ENCODE data around the gene PKHD1. TPM values are rescaled to one million over a fixed set of nuclear protein-coding genes. Genes with fewer than 3 reads are reported as not detected.

PKHD1 gene
- polyA plus RNA-seq (2013): 0.01 TPM in 2 replicates

GRCh38 chr6:52087498-52087999, at the start of gene PKHD1:
TSS of gene PKHD1 (minus strand) at chr6:52087613. CDS start at chr6:52084933, 2,680 bp downstream.
- Histone ChIP-seq H3K14ac (ENCODE audit: low read length) (no peak within 1 kb of the TSS), H3K4me1 (ENCODE audit: control insufficient read depth in 1 of 2, insufficient read depth in 2 of 2, low read length in 2 of 2) (peaks cover 0 to 3% of the 10 kb centered on the region in 2 experiments), H2AFZ (ENCODE audit: insufficient read depth, low read length, poor library complexity) (no peak within 1 kb of the TSS), H2BK120ac (ENCODE audit: insufficient read depth, low read length, poor library complexity) (no peak within 1 kb of the TSS), H3K36me3 (ENCODE audit: control insufficient read depth in 1 of 2, insufficient read depth in 2 of 2, low read length in 2 of 2) (no peaks in the 10 kb centered on the region), H4K91ac (ENCODE audit: low read depth, low read length) (no peak within 1 kb of the TSS), H2AK5ac (ENCODE audit: low read length) (no peak within 1 kb of the TSS), H3K79me2 (ENCODE audit: control insufficient read depth, insufficient read depth, low read length, poor library complexity) (no peaks in the 10 kb centered on the region), H3K9ac (ENCODE audit: low read length) (no peak within 1 kb of the TSS), H3K4ac (ENCODE audit: low read depth, low read length) (no peak within 1 kb of the TSS), H2BK12ac (ENCODE audit: low read length) (no peak within 1 kb of the TSS), H3K79me1 (ENCODE audit: low read length) (no peaks in the 10 kb centered on the region), H3K4me3 (ENCODE audit: low read depth, low read length) (no peak within 1 kb of the TSS), H3K4me2 (ENCODE audit: low read length) (no peak within 1 kb of the TSS), H3K9me3 (ENCODE audit: insufficient read depth, low read depth, low read length) (no peaks in the 10 kb centered on the region), H3K23ac (ENCODE audit: low read length) (no peak within 1 kb of the TSS), H3K18ac (ENCODE audit: low read length) (no peak within 1 kb of the TSS), H4K12ac (ENCODE audit: low read depth, low read length) (no peak within 1 kb of the TSS), H3K27me3 (ENCODE audit: insufficient read depth, low read length) (no peaks in the 10 kb centered on the region), H2BK5ac (ENCODE audit: low read depth, low read length, poor library complexity) (no peak within 1 kb of the TSS), H4K8ac (ENCODE audit: low read depth, low read length) (no peak within 1 kb of the TSS), H3K27ac (ENCODE audit: low read depth, low read length) (no peak within 1 kb of the TSS)
- peak in 1 of 2 donors; percentile 47 for DNase-seq
- no CpG with 5 or more reads among the region's 7 CpGs for WGBS (ENCODE audit: extremely low coverage, insufficient coverage, insufficient read length)

- Histone ChIP-seq H3K9me3 (ENCODE audit: insufficient read depth, low read depth, low read length) (no peaks in the 10 kb centered on the region), H3K4me3 (ENCODE audit: low read depth, low read length) (no peak overlapping the region), H3K79me1 (ENCODE audit: low read length) (no peaks in the 10 kb centered on the region), H2BK12ac (ENCODE audit: low read length) (no peak overlapping the region), H2BK5ac (ENCODE audit: low read depth, low read length, poor library complexity) (no peak overlapping the region), H4K12ac (ENCODE audit: low read depth, low read length) (no peak overlapping the region), H2AK5ac (ENCODE audit: low read length) (no peak overlapping the region), H3K18ac (ENCODE audit: low read length) (no peak overlapping the region), H3K14ac (ENCODE audit: low read length) (no peak overlapping the region), H3K79me2 (ENCODE audit: control insufficient read depth, insufficient read depth, low read length, poor library complexity) (no peaks in the 10 kb centered on the region), H3K4me1 (ENCODE audit: control insufficient read depth in 1 of 2, insufficient read depth in 2 of 2, low read length in 2 of 2) (peaks cover 0 to 5% of the 10 kb centered on the region in 2 experiments), H3K4ac (ENCODE audit: low read depth, low read length) (no peak overlapping the region), H4K91ac (ENCODE audit: low read depth, low read length) (no peak overlapping the region), H2AFZ (ENCODE audit: insufficient read depth, low read length, poor library complexity) (no peak overlapping the region), H4K8ac (ENCODE audit: low read depth, low read length) (no peak overlapping the region), H3K36me3 (ENCODE audit: control insufficient read depth in 1 of 2, insufficient read depth in 2 of 2, low read length in 2 of 2) (no peaks in the 10 kb centered on the region), H3K27ac (ENCODE audit: low read depth, low read length) (no peak overlapping the region), H2BK120ac (ENCODE audit: insufficient read depth, low read length, poor library complexity) (no peak overlapping the region), H3K9ac (ENCODE audit: low read length) (no peak overlapping the region), H3K23ac (ENCODE audit: low read length) (no peak overlapping the region), H3K4me2 (ENCODE audit: low read length) (no peak overlapping the region), H3K27me3 (ENCODE audit: insufficient read depth, low read length) (no peaks in the 10 kb centered on the region)
- no peak for DNase-seq
- no CpG with 5 or more reads among the region's 12 CpGs for WGBS (ENCODE audit: extremely low coverage, insufficient coverage, insufficient read length)
These were observed 49.6 kb upstream of the PKHD1 start for GRCh38 chr6:52136934-52137467.

GRCh38 chr6:52136055-52136454, 48.6 kb upstream of the PKHD1 start:
- no CpG with 5 or more reads among the region's 4 CpGs for WGBS (ENCODE audit: extremely low coverage, insufficient coverage, insufficient read length)
- H2BK5ac ChIP-seq (ENCODE audit: low read depth, low read length, poor library complexity): no peak overlapping the region
- H2AFZ ChIP-seq (ENCODE audit: insufficient read depth, low read length, poor library complexity): no peak overlapping the region
- no peak overlapping the region for H2AK5ac ChIP-seq (ENCODE audit: low read length)
- no peak overlapping the region for H3K18ac ChIP-seq (ENCODE audit: low read length)
- H3K4me3 ChIP-seq (ENCODE audit: low read depth, low read length): no peak overlapping the region
- no peak overlapping the region for H3K23ac ChIP-seq (ENCODE audit: low read length)
- DNase-seq: no peak
- no peak overlapping the region for H2BK12ac ChIP-seq (ENCODE audit: low read length)
- no peaks in the 10 kb centered on the region for H3K79me2 ChIP-seq (ENCODE audit: control insufficient read depth, insufficient read depth, low read length, poor library complexity)
- H3K36me3 ChIP-seq (ENCODE audit: control insufficient read depth in 1 of 2, insufficient read depth in 2 of 2, low read length in 2 of 2): no peaks in the 10 kb centered on the region
- no peak overlapping the region for H3K4ac ChIP-seq (ENCODE audit: low read depth, low read length)
- no peak overlapping the region for H4K8ac ChIP-seq (ENCODE audit: low read depth, low read length)
- H2BK120ac ChIP-seq (ENCODE audit: insufficient read depth, low read length, poor library complexity): no peak overlapping the region
- no peaks in the 10 kb centered on the region for H3K9me3 ChIP-seq (ENCODE audit: insufficient read depth, low read depth, low read length)
- H3K9ac ChIP-seq (ENCODE audit: low read length): no peak overlapping the region
- no peaks in the 10 kb centered on the region for H3K79me1 ChIP-seq (ENCODE audit: low read length)
- no peaks in the 10 kb centered on the region for H3K27me3 ChIP-seq (ENCODE audit: insufficient read depth, low read length)
- H4K91ac ChIP-seq (ENCODE audit: low read depth, low read length): no peak overlapping the region
- H3K27ac ChIP-seq (ENCODE audit: low read depth, low read length): no peak overlapping the region
- H4K12ac ChIP-seq (ENCODE audit: low read depth, low read length): no peak overlapping the region
- no peak overlapping the region for H3K14ac ChIP-seq (ENCODE audit: low read length)
- no peak overlapping the region for H3K4me2 ChIP-seq (ENCODE audit: low read length)
- H3K4me1 ChIP-seq (ENCODE audit: control insufficient read depth in 1 of 2, insufficient read depth in 2 of 2, low read length in 2 of 2): peaks cover 0 to 5% of the 10 kb centered on the region in 2 experiments

GRCh38 chr6:52135217-52135616, 47.8 kb upstream of the PKHD1 start:
- H3K14ac ChIP-seq (ENCODE audit: low read length): no peak overlapping the region
- H3K9ac ChIP-seq (ENCODE audit: low read length): no peak overlapping the region
- no CpG with 5 or more reads among the region's 4 CpGs for WGBS (ENCODE audit: extremely low coverage, insufficient coverage, insufficient read length)
- no peaks in the 10 kb centered on the region for H3K79me1 ChIP-seq (ENCODE audit: low read length)
- no peaks in the 10 kb centered on the region for H3K36me3 ChIP-seq (ENCODE audit: control insufficient read depth in 1 of 2, insufficient read depth in 2 of 2, low read length in 2 of 2)
- no peak overlapping the region for H3K18ac ChIP-seq (ENCODE audit: low read length)
- no peak overlapping the region for H2BK12ac ChIP-seq (ENCODE audit: low read length)
- no peak overlapping the region for H2AK5ac ChIP-seq (ENCODE audit: low read length)
- no peak overlapping the region for H3K4ac ChIP-seq (ENCODE audit: low read depth, low read length)
- no peak overlapping the region for H2AFZ ChIP-seq (ENCODE audit: insufficient read depth, low read length, poor library complexity)
- no peaks in the 10 kb centered on the region for H3K9me3 ChIP-seq (ENCODE audit: insufficient read depth, low read depth, low read length)
- peak in 1 of 2 donors; percentile 36 for DNase-seq
- peaks cover 2 to 6% of the 10 kb centered on the region in 2 experiments for H3K4me1 ChIP-seq (ENCODE audit: control insufficient read depth in 1 of 2, insufficient read depth in 2 of 2, low read length in 2 of 2)
- no peak overlapping the region for H3K4me2 ChIP-seq (ENCODE audit: low read length)
- H4K8ac ChIP-seq (ENCODE audit: low read depth, low read length): no peak overlapping the region
- H2BK120ac ChIP-seq (ENCODE audit: insufficient read depth, low read length, poor library complexity): no peak overlapping the region
- no peak overlapping the region for H4K12ac ChIP-seq (ENCODE audit: low read depth, low read length)
- H3K79me2 ChIP-seq (ENCODE audit: control insufficient read depth, insufficient read depth, low read length, poor library complexity): no peaks in the 10 kb centered on the region
- H3K23ac ChIP-seq (ENCODE audit: low read length): no peak overlapping the region
- no peak overlapping the region for H3K4me3 ChIP-seq (ENCODE audit: low read depth, low read length)
- no peak overlapping the region for H4K91ac ChIP-seq (ENCODE audit: low read depth, low read length)
- no peak overlapping the region for H2BK5ac ChIP-seq (ENCODE audit: low read depth, low read length, poor library complexity)
- no peaks in the 10 kb centered on the region for H3K27me3 ChIP-seq (ENCODE audit: insufficient read depth, low read length)
- H3K27ac ChIP-seq (ENCODE audit: low read depth, low read length): no peak overlapping the region

Data from trophoblast cell (in vitro differentiated cells and primary cell).